Testis (tissue), 3 donors: Measurements from ENCODE around the gene TRIM32. TPM values are rescaled to one million over a fixed set of nuclear protein-coding genes. Genes with fewer than 3 reads are reported as not detected.

Experiments used
- DNase-seq: peaks from one replicate; pipeline ENCODE4 v3.0.0-alpha.2; 2019
- H3K27ac ChIP-seq, 2 donors: fragments of 200-600 bp; sonication (generic); one replicate each; pipeline ENCODE4 v1.5.1; 2019
- H3K27me3 ChIP-seq: fragments of 200-600 bp; sonication (generic); one replicate; pipeline ENCODE4 v1.5.1; 2019
- H3K36me3 ChIP-seq: fragments of 200-600 bp; sonication (generic); one replicate; pipeline ENCODE4 v1.5.1; 2017; ENCODE audit warnings: low read depth; ENCODE audit errors: missing control alignments
- H3K4me1 ChIP-seq: fragments of 200-600 bp; sonication (generic); one replicate; pipeline ENCODE4 v1.5.1; 2019
- H3K4me3 ChIP-seq, 2 donors: fragments of 200-600 bp; sonication (generic); one replicate each; pipeline ENCODE4 v1.5.1; 2017 to 2019
- H3K9me3 ChIP-seq: fragments of 200-600 bp; sonication (generic); one replicate; pipeline ENCODE4 v1.5.1; 2017
- POLR2A ChIP-seq: fragments of 450-650 bp; IDR thresholded peaks from one replicate; pipeline ENCODE4 v1.6.1; 2017; ENCODE audit warnings: antibody characterized with exemption, mild to moderate bottlenecking, moderate library complexity
- WGBS, 2 donors: methylation state at CpG; one replicate each; pipeline ENCODE4 v1.1.5; 2018; 5-methylcytosine and 5-hydroxymethylcytosine counted together
- intact Hi-C: fragments of 100-400 bp; cut with DNase I; formaldehyde crosslinking; loops from one replicate; pipeline ENCODE4 v1.15.1; 2023; ENCODE audit warnings: low total_unique reads
- polyA plus RNA-seq: library from polyadenylated mRNA; stranded (reverse); fragments of 350-450 nt; fragmentation: Illumina TruSeq; extraction: RNeasy Lipid Tissue Mini Kit (QIAGEN cat#74804); gene quantifications from one replicate; pipeline ENCODE4 v1.2.3, GENCODE V29; 2014; ENCODE audit warnings: low read depth, low replicate concordance; ENCODE audit not compliant: insufficient read depth
- total RNA-seq, 2 donors: library from RNA; depleted of rRNA; stranded (reverse); fragments of >200 nt; gene quantifications; one replicate each; pipeline ENCODE4 v1.2.3, GENCODE V29; 2016
- TF ChIP-seq, protein P1 (sequence below), 3 experiments: fragments of 450-650 bp in 2 of 3; fragments of 200-600 bp in 1 of 3; sonication (generic) in 1 of 3; IDR thresholded peaks; one replicate each; pipeline ENCODE4 v1.5.1; 2016 to 2019; ENCODE audit warnings: antibody characterized with exemption in 3 of 3, mild to moderate bottlenecking in 2 of 3, moderate library complexity in 1 of 3

The TRIM32 gene
- total and polyA plus RNA-seq, 3 donors from 2014 or later, result 12.5 to 15.2 (median 12.6) TPM

DNA sequence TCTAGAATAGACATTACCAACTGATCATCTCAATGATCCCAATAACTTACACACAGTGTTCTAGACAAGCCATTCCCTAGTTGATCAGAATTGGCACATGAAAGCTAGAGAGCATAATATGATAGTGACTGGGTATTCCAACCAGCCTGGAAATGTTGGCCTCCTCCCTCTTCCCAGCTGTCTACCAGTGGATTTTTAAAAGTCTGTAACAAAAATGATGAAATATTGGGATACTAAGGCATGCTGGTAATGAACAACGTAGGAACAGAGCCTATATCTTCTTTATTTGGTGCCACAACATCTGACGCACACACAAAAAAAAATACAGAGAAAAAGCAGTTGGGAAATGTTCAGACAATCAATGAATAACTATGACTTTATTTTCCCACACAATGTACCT, 34.8 kb downstream of the TRIM32 start:
- H3K4me3 ChIP-seq, result no peak overlapping the region
- TF ChIP-seq POLR2A, result no peak
- TF ChIP-seq, protein P1, sequence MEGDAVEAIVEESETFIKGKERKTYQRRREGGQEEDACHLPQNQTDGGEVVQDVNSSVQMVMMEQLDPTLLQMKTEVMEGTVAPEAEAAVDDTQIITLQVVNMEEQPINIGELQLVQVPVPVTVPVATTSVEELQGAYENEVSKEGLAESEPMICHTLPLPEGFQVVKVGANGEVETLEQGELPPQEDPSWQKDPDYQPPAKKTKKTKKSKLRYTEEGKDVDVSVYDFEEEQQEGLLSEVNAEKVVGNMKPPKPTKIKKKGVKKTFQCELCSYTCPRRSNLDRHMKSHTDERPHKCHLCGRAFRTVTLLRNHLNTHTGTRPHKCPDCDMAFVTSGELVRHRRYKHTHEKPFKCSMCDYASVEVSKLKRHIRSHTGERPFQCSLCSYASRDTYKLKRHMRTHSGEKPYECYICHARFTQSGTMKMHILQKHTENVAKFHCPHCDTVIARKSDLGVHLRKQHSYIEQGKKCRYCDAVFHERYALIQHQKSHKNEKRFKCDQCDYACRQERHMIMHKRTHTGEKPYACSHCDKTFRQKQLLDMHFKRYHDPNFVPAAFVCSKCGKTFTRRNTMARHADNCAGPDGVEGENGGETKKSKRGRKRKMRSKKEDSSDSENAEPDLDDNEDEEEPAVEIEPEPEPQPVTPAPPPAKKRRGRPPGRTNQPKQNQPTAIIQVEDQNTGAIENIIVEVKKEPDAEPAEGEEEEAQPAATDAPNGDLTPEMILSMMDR (IDR thresholded peaks at IDR 0.05), result no peak
- H3K9me3 ChIP-seq, result no peaks in the 10 kb centered on the region
- H3K36me3 ChIP-seq, result no peaks in the 10 kb centered on the region
- DNase-seq, result no peak
- intact Hi-C loops, result no loop called here
- H3K27me3 ChIP-seq, result no peaks in the 10 kb centered on the region
- H3K4me1 ChIP-seq, result no peaks in the 10 kb centered on the region
- WGBS, 2 donors, result 49 to 64% methylated on average over 2 of the region's 2 CpGs
- no peak overlapping the region for H3K27ac ChIP-seq

DNA sequence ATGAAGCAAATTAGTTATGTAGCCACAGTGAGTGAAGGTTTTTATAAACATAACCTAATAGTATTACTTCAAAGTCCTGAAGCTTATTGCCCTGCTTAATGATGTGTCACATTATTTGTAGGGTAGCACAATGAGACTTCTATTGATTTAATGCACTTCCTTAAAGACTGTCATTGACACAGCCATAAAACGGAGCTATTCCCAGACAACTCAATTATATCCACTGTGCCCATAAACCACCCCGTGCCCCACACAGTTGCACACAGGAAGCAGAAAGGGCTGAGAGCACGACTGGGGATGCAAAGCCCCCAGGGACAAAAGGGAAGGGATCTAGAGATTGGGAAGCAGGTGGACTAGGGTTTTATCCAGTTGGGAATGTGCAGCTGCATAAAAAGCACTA, 37.0 kb downstream of the TRIM32 start:
- intact Hi-C loops, result no loop called here
- H3K36me3 ChIP-seq, result no peaks in the 10 kb centered on the region
- DNase-seq, result no peak
- H3K9me3 ChIP-seq, result no peaks in the 10 kb centered on the region
- H3K27me3 ChIP-seq, result no peaks in the 10 kb centered on the region
- TF ChIP-seq, protein P1 (IDR thresholded peaks at IDR 0.05), result no peak
- no peak for TF ChIP-seq POLR2A
- H3K4me1 ChIP-seq, result no peaks in the 10 kb centered on the region
- H3K27ac ChIP-seq, result no peak overlapping the region
- WGBS, 2 donors, result 56 to 70% methylated on average over 3 of the region's 3 CpGs
- no peak overlapping the region for H3K4me3 ChIP-seq

DNA sequence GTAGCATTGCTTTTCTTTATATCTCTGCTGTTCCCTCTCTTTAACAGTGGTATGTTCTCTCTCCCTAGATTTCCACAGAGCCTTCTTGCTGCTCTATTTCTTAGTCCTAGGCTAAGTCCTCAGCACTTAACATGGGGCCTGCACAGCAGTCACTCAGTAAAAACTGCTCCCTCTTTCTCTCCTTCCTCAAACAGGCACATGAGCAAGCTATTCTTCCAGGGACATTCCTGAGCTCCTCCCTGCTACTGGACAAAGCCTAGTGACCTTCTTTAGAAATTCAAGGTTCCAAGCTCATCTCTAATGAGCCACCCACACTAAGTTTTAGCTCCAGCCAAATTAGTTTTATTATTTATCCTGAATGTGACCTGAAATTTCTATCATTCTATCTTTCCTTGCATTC, 39.5 kb downstream of the TRIM32 start:
- TF ChIP-seq, protein P1 (IDR thresholded peaks at IDR 0.05), result no peak
- no peak for TF ChIP-seq POLR2A
- Histone ChIP-seq H3K27ac (no peak overlapping the region), H3K9me3 (no peaks in the 10 kb centered on the region), H3K4me3 (no peak overlapping the region), H3K4me1 (no peaks in the 10 kb centered on the region), H3K27me3 (no peaks in the 10 kb centered on the region), H3K36me3 (no peaks in the 10 kb centered on the region)
- no peak for DNase-seq
- intact Hi-C loops, result no loop called here

GRCh38 chr9:116733010-116733641, 46.0 kb downstream of the TRIM32 start:
- no peak overlapping the region for H3K27ac ChIP-seq
- WGBS, 2 donors, result 32 to 61% methylated on average over 9 of the region's 9 CpGs
- H3K4me3 ChIP-seq, result no peak overlapping the region
- no peaks in the 10 kb centered on the region for H3K9me3 ChIP-seq
- TF ChIP-seq POLR2A, result no peak
- TF ChIP-seq, protein P1 (IDR thresholded peaks at IDR 0.05), result no peak
- H3K4me1 ChIP-seq, result no peaks in the 10 kb centered on the region
- no peak for DNase-seq
- intact Hi-C loops, result no loop called here
- no peaks in the 10 kb centered on the region for H3K27me3 ChIP-seq
- H3K36me3 ChIP-seq, result no peaks in the 10 kb centered on the region

DNA sequence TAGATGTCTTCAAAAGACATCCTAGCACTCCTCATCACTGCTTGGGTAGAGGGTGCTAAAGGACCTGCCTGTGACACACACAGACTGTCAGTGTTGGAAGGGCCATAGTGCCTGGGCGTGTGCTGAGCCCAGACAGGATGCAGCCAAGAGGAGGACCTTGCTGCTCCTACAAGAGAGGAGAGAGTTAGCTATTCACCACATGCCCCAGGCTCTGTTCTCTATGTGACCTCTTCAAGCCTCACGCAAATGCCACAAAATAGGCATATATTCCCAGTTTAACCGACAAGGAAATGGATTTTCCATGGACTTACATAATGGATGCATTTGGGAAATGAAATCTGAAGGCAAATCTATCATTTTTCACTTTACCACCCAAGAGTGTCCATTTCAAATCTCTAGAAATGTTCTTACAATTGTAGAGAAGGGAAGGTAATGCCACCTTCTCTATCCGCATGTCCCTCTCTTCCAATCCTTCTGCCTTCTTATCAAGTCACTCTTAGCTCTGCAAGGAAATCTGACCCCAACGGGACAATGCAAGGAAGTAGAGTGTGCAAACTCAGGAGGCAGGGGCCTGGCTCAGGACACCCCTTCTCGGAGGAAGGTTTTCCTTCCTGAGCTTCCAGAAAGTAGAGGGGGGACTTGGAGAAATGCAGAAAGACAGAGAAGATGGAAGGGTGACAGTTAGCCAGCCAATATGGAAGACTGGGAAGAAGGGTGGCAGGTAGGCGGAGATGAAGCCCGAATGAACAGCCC, 49.5 kb downstream of the TRIM32 start:
- Histone ChIP-seq H3K4me3 (no peak overlapping the region), H3K27ac (no peak overlapping the region), H3K9me3 (no peaks in the 10 kb centered on the region), H3K36me3 (no peaks in the 10 kb centered on the region), H3K4me1 (no peaks in the 10 kb centered on the region), H3K27me3 (no peaks in the 10 kb centered on the region)
- intact Hi-C loops, result no loop called here
- DNase-seq, result no peak
- WGBS, 2 donors, result 61 to 74% methylated on average over 8 of the region's 8 CpGs
- no peak for TF ChIP-seq POLR2A
- TF ChIP-seq, protein P1 (IDR thresholded peaks at IDR 0.05), result no peak
